Adipocyte (in vitro differentiated cells): ENCODE data around the gene TMEM181.

Experiments used
- DNase-seq: peaks from one replicate; pipeline ENCODE4 v3.0.0-alpha.2; 2015; ENCODE audit warnings: low read depth
- H3K27me3 ChIP-seq: replicated peaks from 2 replicates; pipeline ENCODE4 v1.7.0; 2013; ENCODE audit warnings: mild to moderate bottlenecking, low read length, moderate library complexity; ENCODE audit not compliant: control insufficient read depth, insufficient read depth
- H3K36me3 ChIP-seq: 2 replicates; pipeline ENCODE4 v1.7.0; 2013; ENCODE audit warnings: low read length, mild to moderate bottlenecking, moderate library complexity; ENCODE audit not compliant: control insufficient read depth, insufficient read depth, severe bottlenecking
- H3K4me1 ChIP-seq: 2 replicates; pipeline ENCODE4 v1.7.0; 2013; ENCODE audit warnings: mild to moderate bottlenecking, low read length, moderate library complexity; ENCODE audit not compliant: control insufficient read depth, insufficient read depth
- H3K4me3 ChIP-seq: 2 replicates; pipeline ENCODE4 v1.7.0; 2013; ENCODE audit warnings: mild to moderate bottlenecking, low read length, moderate library complexity
- H3K9ac ChIP-seq: 2 replicates; pipeline ENCODE4 v1.7.0; 2013; ENCODE audit warnings: mild to moderate bottlenecking, low read length, moderate library complexity
- H3K9me3 ChIP-seq: 2 replicates; pipeline ENCODE4 v1.7.0; 2013; ENCODE audit warnings: mild to moderate bottlenecking, low read length, moderate library complexity; ENCODE audit not compliant: control insufficient read depth

TMEM181 gene

GRCh38 chr6:158575550-158575949 is 15.7 kb downstream of the TMEM181 start:
- Histone ChIP-seq H3K9ac (no peak overlapping the region), H3K36me3 (peaks cover 19% of the 10 kb centered on the region), H3K27me3 (no peaks in the 10 kb centered on the region), H3K4me3 (no peak overlapping the region), H3K4me1 (peaks cover 19% of the 10 kb centered on the region), H3K9me3 (no peaks in the 10 kb centered on the region)
- peak; percentile 5 for DNase-seq

GRCh38 chr6:158584236-158584651 is 24.4 kb downstream of the TMEM181 start:
- DNase-seq = no peak
- Histone ChIP-seq H3K9me3 (no peaks in the 10 kb centered on the region), H3K4me3 (no peak overlapping the region), H3K36me3 (peaks cover 49% of the 10 kb centered on the region), H3K4me1 (peaks cover 10% of the 10 kb centered on the region), H3K27me3 (no peaks in the 10 kb centered on the region), H3K9ac (no peak overlapping the region)

DNA sequence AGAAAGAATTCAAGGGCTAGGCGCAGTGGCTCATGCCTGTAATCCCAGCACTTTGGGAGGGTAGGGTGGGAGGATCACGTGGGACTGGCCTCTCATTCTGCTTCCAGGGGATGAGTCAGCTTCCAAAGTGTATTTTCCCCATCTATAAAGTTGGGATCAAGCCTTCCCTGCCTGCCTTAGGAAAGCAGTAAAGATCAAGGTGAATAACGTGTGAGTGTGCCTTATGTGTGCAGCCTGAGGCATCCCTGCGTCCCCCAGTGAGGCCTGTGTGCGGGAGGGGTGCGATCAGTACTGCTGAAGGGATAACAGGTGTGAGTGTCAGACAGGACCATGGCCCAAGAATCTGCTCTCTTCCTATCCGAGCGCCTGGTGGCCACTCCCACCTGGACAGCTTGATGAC is 26.8 kb downstream of the TMEM181 start:
- no peak overlapping the region for H3K4me3 ChIP-seq
- no peaks in the 10 kb centered on the region for H3K9me3 ChIP-seq
- H3K9ac ChIP-seq = no peak overlapping the region
- H3K36me3 ChIP-seq = peaks cover 71% of the 10 kb centered on the region
- no peaks in the 10 kb centered on the region for H3K27me3 ChIP-seq
- no peak for DNase-seq
- H3K4me1 ChIP-seq = peaks cover 13% of the 10 kb centered on the region

DNA sequence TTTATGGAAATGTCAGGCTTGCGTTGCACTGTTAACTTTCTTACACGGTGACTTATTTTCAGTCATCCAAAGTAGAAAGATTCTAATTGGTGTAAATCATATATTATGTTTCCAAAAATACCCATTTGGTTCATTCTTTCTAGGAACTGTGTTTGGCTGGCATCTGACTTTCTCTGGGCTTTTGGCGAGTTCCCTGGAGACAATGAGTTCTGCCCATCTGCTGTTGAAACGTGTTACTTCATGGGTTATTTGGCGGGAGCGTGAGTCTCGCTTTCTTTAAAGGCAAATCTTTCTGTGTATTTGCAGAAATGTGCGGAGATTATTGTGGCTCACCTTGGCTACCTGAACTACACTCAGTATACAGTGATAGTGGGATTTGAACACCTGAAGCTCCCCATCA is 29.5 kb downstream of the TMEM181 start:
- H3K27me3 ChIP-seq = no peaks in the 10 kb centered on the region
- no peaks in the 10 kb centered on the region for H3K9me3 ChIP-seq
- H3K36me3 ChIP-seq = peaks cover 89% of the 10 kb centered on the region
- H3K9ac ChIP-seq = no peak overlapping the region
- H3K4me3 ChIP-seq = no peak overlapping the region
- peaks cover 8% of the 10 kb centered on the region for H3K4me1 ChIP-seq
- no peak for DNase-seq

DNA sequence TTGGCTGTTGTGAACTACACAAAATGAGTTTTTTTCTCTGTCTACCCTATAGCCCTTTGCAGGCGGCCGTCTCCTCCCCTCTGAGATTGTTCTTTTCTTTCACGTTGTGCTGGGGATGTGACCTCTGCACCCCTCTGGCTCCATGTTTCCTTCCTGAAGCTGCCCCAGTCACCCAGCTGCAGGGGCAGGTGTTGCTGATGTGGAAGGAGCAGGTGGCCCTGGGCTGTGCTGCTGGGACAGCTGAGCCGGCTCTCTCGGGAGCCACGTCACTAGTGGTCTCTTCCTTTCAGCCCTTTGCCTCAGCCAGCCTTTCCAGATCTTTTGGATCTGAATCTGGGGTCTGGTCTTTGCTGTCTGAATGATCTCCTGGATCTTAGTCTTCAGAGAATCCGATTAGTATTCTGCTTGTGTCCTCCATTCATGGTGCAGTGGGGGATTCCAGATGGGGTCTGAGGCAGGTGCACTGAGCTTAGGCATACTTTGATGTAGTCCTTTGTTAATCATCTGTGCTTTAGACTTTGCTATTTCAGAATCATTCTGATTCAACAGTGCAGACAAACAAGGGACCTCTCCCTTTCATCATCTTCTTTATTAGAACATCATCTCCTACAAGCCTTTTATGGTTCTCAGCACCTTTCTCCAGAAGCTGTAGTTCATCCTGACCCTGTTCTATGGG is 31.4 kb downstream of the TMEM181 start:
- no peak for DNase-seq
- H3K9ac ChIP-seq = no peak overlapping the region
- no peak overlapping the region for H3K4me3 ChIP-seq
- peaks cover 3% of the 10 kb centered on the region for H3K4me1 ChIP-seq
- H3K27me3 ChIP-seq = no peaks in the 10 kb centered on the region
- peaks cover 87% of the 10 kb centered on the region for H3K36me3 ChIP-seq
- no peaks in the 10 kb centered on the region for H3K9me3 ChIP-seq

GRCh38 chr6:158591810-158592209 is 31.9 kb downstream of the TMEM181 start:
- peaks cover 3% of the 10 kb centered on the region for H3K4me1 ChIP-seq
- H3K9me3 ChIP-seq = no peaks in the 10 kb centered on the region
- no peak overlapping the region for H3K4me3 ChIP-seq
- peaks cover 87% of the 10 kb centered on the region for H3K36me3 ChIP-seq
- no peak overlapping the region for H3K9ac ChIP-seq
- H3K27me3 ChIP-seq = no peaks in the 10 kb centered on the region
- no peak for DNase-seq

DNA sequence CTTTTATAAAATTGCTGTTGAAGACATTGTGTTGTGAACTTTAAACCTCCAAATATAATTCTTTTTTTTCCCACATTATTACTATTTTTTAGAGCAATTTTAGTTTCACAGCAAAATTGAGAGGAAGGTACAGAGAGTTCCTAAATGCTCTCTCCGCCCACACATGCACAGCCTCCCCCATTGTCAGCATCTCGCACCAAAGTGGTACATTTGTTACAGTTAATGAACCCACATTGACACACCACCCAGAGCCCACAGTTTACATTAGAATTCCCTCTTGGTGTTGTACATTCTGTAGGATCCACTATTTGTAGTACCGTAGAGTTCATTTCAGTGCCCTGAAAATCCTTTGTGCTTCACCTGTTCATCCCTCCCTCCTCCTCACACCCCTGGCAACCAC is 33.8 kb downstream of the TMEM181 start:
- H3K9ac ChIP-seq = no peak overlapping the region
- no peak overlapping the region for H3K4me3 ChIP-seq
- no peaks in the 10 kb centered on the region for H3K9me3 ChIP-seq
- H3K4me1 ChIP-seq = peaks cover 3% of the 10 kb centered on the region
- DNase-seq = no peak
- no peaks in the 10 kb centered on the region for H3K27me3 ChIP-seq
- H3K36me3 ChIP-seq = peaks cover 84% of the 10 kb centered on the region

DNA sequence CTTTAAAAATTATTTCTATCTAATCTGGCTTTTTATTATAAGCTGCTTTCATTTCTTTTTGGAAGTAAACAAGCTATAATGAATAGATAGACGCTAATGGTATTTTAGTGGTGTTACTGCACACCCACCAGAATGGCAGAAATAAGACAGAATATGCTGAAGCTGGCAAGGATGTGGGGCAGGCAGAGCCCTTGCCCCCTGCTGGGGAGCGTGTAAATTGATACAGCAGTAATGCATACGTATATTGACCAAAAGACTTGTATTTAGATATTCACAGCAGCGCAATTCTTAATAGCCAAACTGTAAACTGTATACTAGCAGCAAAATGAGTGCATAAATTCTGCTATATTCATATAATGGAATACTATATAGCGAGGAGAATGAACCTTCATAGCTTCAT is 35.3 kb downstream of the TMEM181 start:
- H3K36me3 ChIP-seq = peaks cover 81% of the 10 kb centered on the region
- no peaks in the 10 kb centered on the region for H3K9me3 ChIP-seq
- no peak overlapping the region for H3K9ac ChIP-seq
- no peaks in the 10 kb centered on the region for H3K27me3 ChIP-seq
- H3K4me1 ChIP-seq = no peaks in the 10 kb centered on the region
- DNase-seq = no peak
- H3K4me3 ChIP-seq = no peak overlapping the region

DNA sequence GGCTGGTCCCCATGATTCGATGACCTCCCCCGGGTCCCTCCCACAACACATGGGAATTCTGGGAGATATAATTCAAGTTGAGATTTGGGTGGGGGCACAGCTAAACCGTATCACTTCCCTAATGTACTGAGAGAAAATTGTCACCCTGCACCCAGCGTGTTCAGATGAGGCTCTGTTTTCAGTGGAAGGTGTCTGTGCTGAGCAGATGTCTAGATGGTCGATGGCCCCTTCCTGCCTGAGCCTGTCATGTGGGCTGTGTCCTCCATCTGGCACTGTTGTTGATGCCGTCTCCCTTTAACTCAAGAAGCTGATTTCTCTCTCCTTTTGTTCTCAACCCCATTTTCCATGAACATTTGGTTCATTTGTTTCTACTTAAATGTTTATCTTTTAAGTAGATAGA is 37.0 kb downstream of the TMEM181 start:
- Histone ChIP-seq H3K4me1 (no peaks in the 10 kb centered on the region), H3K27me3 (no peaks in the 10 kb centered on the region), H3K36me3 (peaks cover 77% of the 10 kb centered on the region), H3K9me3 (no peaks in the 10 kb centered on the region), H3K9ac (no peak overlapping the region), H3K4me3 (no peak overlapping the region)
- no peak for DNase-seq

GRCh38 chr6:158597565-158597964 is 37.7 kb downstream of the TMEM181 start:
- Histone ChIP-seq H3K4me1 (no peaks in the 10 kb centered on the region), H3K9ac (no peak overlapping the region), H3K27me3 (no peaks in the 10 kb centered on the region), H3K4me3 (no peak overlapping the region), H3K9me3 (no peaks in the 10 kb centered on the region), H3K36me3 (peaks cover 76% of the 10 kb centered on the region)
- DNase-seq = no peak

GRCh38 chr6:158599635-158600034 is 39.7 kb downstream of the TMEM181 start:
- no peaks in the 10 kb centered on the region for H3K4me1 ChIP-seq
- DNase-seq = no peak
- no peaks in the 10 kb centered on the region for H3K27me3 ChIP-seq
- H3K9ac ChIP-seq = no peak overlapping the region
- H3K4me3 ChIP-seq = no peak overlapping the region
- no peaks in the 10 kb centered on the region for H3K9me3 ChIP-seq
- peaks cover 65% of the 10 kb centered on the region for H3K36me3 ChIP-seq
